SU-DHL-6 (cell line): ENCODE data around the gene TRAF4.

Source experiments
- CTCF ChIP-seq: fragments of 200-600 bp; sonication (generic); IDR thresholded peaks from one replicate; pipeline ENCODE4 v1.5.1; 2017; ENCODE audit warnings: antibody characterized with exemption, mild to moderate bottlenecking, low read length, moderate library complexity; ENCODE audit not compliant: insufficient read depth, poor library complexity, severe bottlenecking
- EZH2phosphoT487 ChIP-seq: fragments of 200-600 bp; sonication (generic), shearing (Covaris generic); conservative IDR thresholded peaks from 2 replicates; pipeline ENCODE4 v1.6.1; 2018; ENCODE audit warnings: mild to moderate bottlenecking, antibody characterized with exemption, low read length, moderate library complexity, mixed read lengths

- TF ChIP-seq CTCF (no peak), EZH2phosphoT487 (no peak)
Measured at GRCh38 chr17:28720247-28720996, 23.4 kb upstream of the TRAF4 start.
